GM10248 (cell line): Measurements from ENCODE around the gene POT1.

Experiments used
- CTCF ChIA-PET: fragments of 300-600 bp; sonication (Branson Sonifier 250); formaldehyde crosslinking; extraction: SDS; loops from one replicate; lab custom pipeline; 2021; ENCODE audit warnings: antibody characterized with exemption; lab: Yijun Ruan, JAX
- POLR2A ChIA-PET: fragments of 350-650 bp; sonication (Branson Sonifier 250); formaldehyde crosslinking; extraction: SDS; loops from one replicate; lab custom pipeline; 2020; ENCODE audit warnings: antibody characterized with exemption; lab: Yijun Ruan, JAX
- DNase-seq: peaks from one replicate; pipeline ENCODE4 v3.0.0; 2012; ENCODE audit errors: extremely low spot score
- CTCF ChIP-seq: IDR thresholded peaks from 2 replicates; pipeline ENCODE4 v1.5.1; 2012; ENCODE audit warnings: mild to moderate bottlenecking, low read depth; ENCODE audit errors: extremely low read depth, missing control alignments, control extremely low read depth

Gene POT1

GRCh38 chr7:124839687-124840086, 89.9 kb downstream of the POT1 start:
- POLR2A ChIA-PET, result no interaction called here
- no peak for TF ChIP-seq CTCF
- CTCF ChIA-PET, result no interaction called here
- DNase-seq, result no peak

- POLR2A ChIA-PET, result no interaction called here
- no peak for DNase-seq
- CTCF ChIA-PET, result interaction anchor here (0.8 to 1.2 kb wide), 3 partner anchors 8 to 20 kb away, joined by 3 read pairs; no protein-coding TSS in a partner anchor
- TF ChIP-seq CTCF, result no peak
Measured at GRCh38 chr7:124836173-124836572, 93.5 kb downstream of the POT1 start.

- DNase-seq, result no peak
- POLR2A ChIA-PET, result no interaction called here
- no peak for TF ChIP-seq CTCF
- CTCF ChIA-PET, result interaction anchor here (1.5 to 1.8 kb wide), 2 partner anchors 9 to 28 kb away, joined by 4 read pairs; no protein-coding TSS in a partner anchor
Measured at GRCh38 chr7:124818807-124819206, 110.8 kb downstream of the POT1 start.

- CTCF ChIA-PET, result interaction anchor here (0.9 to 1.6 kb wide), 2 partner anchors 11 to 29 kb away, joined by 3 to 4 read pairs; no protein-coding TSS in a partner anchor
Measured at GRCh38 chr7:124813994-124814798, 115.4 kb downstream of the POT1 start.

GRCh38 chr7:124812764-124813163, 116.9 kb downstream of the POT1 start:
- ChIA-PET POLR2A (no interaction called here), CTCF (no interaction called here)

More at GRCh38 chr7:124813994-124814798, 115.4 kb downstream of the POT1 start:
- no peak for DNase-seq
- POLR2A ChIA-PET, result no interaction called here
- TF ChIP-seq CTCF, result no peak

GRCh38 chr7:124811341-124811740, 118.3 kb downstream of the POT1 start:
- POLR2A ChIA-PET, result no interaction called here
- no peak for DNase-seq
- CTCF ChIA-PET, result no interaction called here
- no peak for TF ChIP-seq CTCF

More at GRCh38 chr7:124812764-124813163, 116.9 kb downstream of the POT1 start:
- no peak for TF ChIP-seq CTCF
- no peak for DNase-seq
